GM12872 (cell line): Measurements from ENCODE around the gene P2RX1.

Experiments
- CTCF ChIP-seq: IDR thresholded peaks from 3 replicates; pipeline ENCODE4 v1.5.1; 2011; ENCODE audit warnings: low read depth, mild to moderate bottlenecking, low read length, moderate library complexity; ENCODE audit not compliant: insufficient read depth

The P2RX1 gene

DNA sequence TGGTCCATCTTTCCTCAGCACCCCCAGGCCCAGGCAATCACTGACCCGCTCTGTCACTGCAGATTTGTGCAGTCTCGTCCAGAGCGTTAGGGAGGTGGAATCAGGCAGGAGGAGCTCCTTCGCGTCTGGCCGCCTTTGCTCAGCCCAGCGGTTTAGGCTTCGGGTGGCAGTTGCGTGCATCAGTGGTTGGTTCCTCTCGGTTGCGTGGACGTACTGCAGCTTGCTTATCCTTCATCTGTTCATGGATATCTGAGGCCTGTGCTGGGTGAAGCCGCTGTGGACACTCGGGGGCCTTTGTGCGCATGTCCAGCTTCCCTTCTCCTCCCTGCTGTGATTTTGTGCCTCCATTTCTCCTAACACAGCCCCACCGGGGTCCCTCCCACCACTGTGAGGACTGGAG lies 4.7 kb upstream of the P2RX1 start:
- no peak for TF ChIP-seq CTCF

- no peak for TF ChIP-seq CTCF
Measured at GRCh38 chr17:3919123-3919624, 2.9 kb upstream of the P2RX1 start.

DNA sequence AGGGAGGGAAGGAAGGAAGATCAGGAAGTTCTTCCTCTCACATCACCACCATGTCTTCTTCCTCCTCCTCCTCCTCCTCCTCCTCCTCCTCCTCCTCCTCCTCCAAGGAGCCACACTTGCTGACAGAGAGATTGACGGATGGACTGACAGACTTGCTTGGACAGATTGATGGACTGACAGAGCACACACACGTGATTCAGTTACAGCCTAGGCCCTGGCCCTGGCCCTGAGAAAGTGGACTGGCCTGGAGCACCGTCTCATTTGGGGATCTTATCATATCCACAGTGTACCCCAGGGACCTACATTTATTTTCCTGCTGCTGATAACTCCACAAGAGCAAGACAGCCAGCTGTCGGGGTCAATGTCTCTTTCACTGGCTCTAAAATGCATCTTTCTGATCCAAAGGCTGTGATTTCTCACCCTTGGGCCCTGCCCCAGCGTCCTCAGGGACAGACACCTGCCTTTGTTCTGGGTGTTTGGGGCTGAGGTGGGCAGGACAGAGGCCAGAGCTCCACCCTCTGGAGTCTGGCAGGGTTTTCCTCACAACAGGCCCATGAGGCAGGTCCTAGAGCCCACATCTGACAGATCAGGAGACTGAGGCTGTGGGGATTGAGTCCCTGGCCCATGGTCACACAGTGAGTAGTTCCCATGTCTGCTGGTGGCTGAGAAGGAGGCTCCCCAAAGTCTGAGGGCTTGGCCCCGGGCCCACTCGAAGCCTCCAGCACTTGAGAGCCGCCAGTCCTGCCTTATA lies 2.3 kb upstream of the P2RX1 start:
- TF ChIP-seq CTCF: no peak

- no peak for TF ChIP-seq CTCF
Measured at GRCh38 chr17:3917391-3917931, 1.2 kb upstream of the P2RX1 start.

DNA sequence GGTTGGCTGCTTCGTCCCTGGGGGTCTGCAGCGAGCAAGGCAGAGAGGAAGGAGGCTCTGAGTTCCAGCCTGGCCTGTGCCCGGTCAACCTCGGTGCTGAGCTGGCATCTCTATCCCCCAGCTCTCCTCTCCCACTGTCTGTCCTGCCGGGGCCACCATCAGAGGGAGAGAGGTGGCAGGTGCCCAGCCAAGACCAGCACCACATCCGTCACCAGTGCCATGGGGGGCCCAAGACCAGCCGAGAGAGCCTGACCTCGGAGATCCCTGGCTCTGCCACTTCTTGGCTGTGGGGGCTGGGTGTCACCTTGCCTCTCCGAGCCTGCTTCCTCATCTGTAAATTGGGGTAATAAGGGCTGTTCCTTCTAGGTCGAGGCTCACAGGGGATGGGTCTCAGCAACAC lies 560 bp upstream of the P2RX1 start:
- no peak for TF ChIP-seq CTCF

DNA sequence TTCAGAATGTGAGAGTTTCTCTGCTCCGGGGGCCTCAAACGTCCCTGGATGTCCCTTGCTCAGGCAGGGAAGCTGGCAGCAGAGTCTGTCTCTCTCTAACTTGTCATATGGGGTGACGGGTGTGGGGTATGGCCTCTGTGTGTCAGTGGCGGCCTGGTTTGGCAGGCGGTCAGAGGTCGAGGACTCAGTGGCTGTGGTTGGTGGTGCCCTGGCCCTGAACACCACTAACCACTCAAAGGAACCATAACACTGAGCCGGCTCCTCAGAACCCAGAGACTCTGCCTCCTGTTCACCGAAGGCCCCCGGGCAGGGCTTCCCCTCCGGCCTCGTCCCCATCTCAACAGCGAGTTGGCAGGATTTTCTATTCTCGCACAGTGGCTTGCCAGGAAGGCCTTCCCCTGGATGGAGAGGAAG lies 677 bp downstream of the P2RX1 start:
- no peak for TF ChIP-seq CTCF

DNA sequence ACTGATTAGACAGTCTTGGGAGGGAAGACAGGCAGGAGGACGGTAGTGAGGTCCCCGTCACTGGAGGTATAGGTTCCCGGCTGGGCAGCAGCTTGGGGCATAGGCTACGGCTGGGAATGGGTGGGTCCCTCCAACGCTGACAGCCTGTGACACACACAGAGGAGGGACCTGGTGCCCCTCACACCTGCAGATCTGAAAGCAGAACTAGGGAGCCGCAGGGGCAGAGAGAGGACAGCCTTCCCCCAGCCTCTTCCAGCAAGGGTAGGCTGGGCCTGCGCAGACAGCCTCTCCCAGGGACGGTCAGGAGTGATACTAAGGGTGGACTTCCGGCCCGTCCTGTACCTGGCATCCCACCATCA lies 2.0 kb downstream of the P2RX1 start:
- TF ChIP-seq CTCF: no peak
